ENCODE measurements around the gene DDX6. TPM values are rescaled to one million over a fixed set of nuclear protein-coding genes. Genes with fewer than 3 reads are reported as not detected.

DDX6 gene
- total RNA-seq, 1 experiment from 2014 or later: 111 TPM

- intact Hi-C loops (cut with micrococcal nuclease): no loop called here
- no TSS peak for BruUV-seq (replicated peaks)
- Mint-ChIP-seq H3K27me3 (ENCODE audit: insufficient read depth, unreplicated experiment) (no peaks in the 10 kb centered on the region), H3K4me1 (ENCODE audit: insufficient read depth, unreplicated experiment) (no peaks in the 10 kb centered on the region), H3K4me3 (ENCODE audit: unreplicated experiment) (no peak overlapping the region), H3K36me3 (ENCODE audit: insufficient read depth, unreplicated experiment) (no peaks in the 10 kb centered on the region), H3K27ac (ENCODE audit: low read depth, unreplicated experiment) (no peak overlapping the region), H3K9me3 (ENCODE audit: unreplicated experiment) (no peaks in the 10 kb centered on the region)
- POLR2A ChIA-PET: no interaction called here
- no peak for DNase-seq (ENCODE audit: unreplicated experiment)
- TF ChIP-seq CTCF (IDR thresholded peaks at IDR 0.05; ENCODE audit: unreplicated experiment): no peak
- CTCF ChIA-PET: no interaction called here
These were observed 6.5 kb upstream of the DDX6 start for GRCh38 chr11:118797510-118797909.

GRCh38 chr11:118792570-118793124 is 1.7 kb upstream of the DDX6 start:
- Mint-ChIP-seq H3K36me3 (ENCODE audit: insufficient read depth, unreplicated experiment) (peaks cover 32% of the 10 kb centered on the region), H3K27ac (ENCODE audit: low read depth, unreplicated experiment) (peak overlapping the region; percentile 100), H3K9me3 (ENCODE audit: unreplicated experiment) (no peaks in the 10 kb centered on the region), H3K4me3 (ENCODE audit: unreplicated experiment) (peak overlapping the region; percentile 99), H3K4me1 (ENCODE audit: insufficient read depth, unreplicated experiment) (no peaks in the 10 kb centered on the region), H3K27me3 (ENCODE audit: insufficient read depth, unreplicated experiment) (no peaks in the 10 kb centered on the region)
- ChIA-PET POLR2A (interaction anchor here (0.5 to 5.9 kb wide), 18 partner anchors 9 to 570 kb away, joined by 3 to 56 read pairs (median 3); no protein-coding TSS in a partner anchor), CTCF (interaction anchor here (0.6 to 5.0 kb wide), 8 partner anchors 11 to 138 kb away, joined by 3 to 58 read pairs (median 5); no protein-coding TSS in a partner anchor)
- BruUV-seq (replicated peaks): no TSS peak
- no peak for TF ChIP-seq CTCF (IDR thresholded peaks at IDR 0.05; ENCODE audit: unreplicated experiment)
- peak; percentile 60 for DNase-seq (ENCODE audit: unreplicated experiment)
- intact Hi-C loops (cut with micrococcal nuclease): loop anchor here (5.0 kb wide), 2 partner anchors 55 to 115 kb away; no protein-coding TSS in a partner anchor

GRCh38 chr11:118791961-118792569 is 1.1 kb upstream of the DDX6 start:
- ChIA-PET POLR2A (interaction anchor here (0.6 to 5.9 kb wide), 18 partner anchors 9 to 570 kb away, joined by 3 to 56 read pairs (median 4); no protein-coding TSS in a partner anchor), CTCF (interaction anchor here (0.6 to 5.0 kb wide), 10 partner anchors 12 to 138 kb away, joined by 3 to 58 read pairs (median 5); no protein-coding TSS in a partner anchor)
- H3K27ac Mint-ChIP-seq (ENCODE audit: low read depth, unreplicated experiment): peak overlapping the region; percentile 100
- H3K27me3 Mint-ChIP-seq (ENCODE audit: insufficient read depth, unreplicated experiment): no peaks in the 10 kb centered on the region
- H3K4me1 Mint-ChIP-seq (ENCODE audit: insufficient read depth, unreplicated experiment): no peaks in the 10 kb centered on the region
- peaks cover 37% of the 10 kb centered on the region for H3K36me3 Mint-ChIP-seq (ENCODE audit: insufficient read depth, unreplicated experiment)
- no peaks in the 10 kb centered on the region for H3K9me3 Mint-ChIP-seq (ENCODE audit: unreplicated experiment)
- DNase-seq (ENCODE audit: unreplicated experiment): no peak
- TF ChIP-seq CTCF (IDR thresholded peaks at IDR 0.05; ENCODE audit: unreplicated experiment): no peak
- peak overlapping the region; percentile 99 for H3K4me3 Mint-ChIP-seq (ENCODE audit: unreplicated experiment)
- intact Hi-C loops (cut with micrococcal nuclease): loop anchor here (5.0 kb wide), 2 partner anchors 55 to 115 kb away; no protein-coding TSS in a partner anchor
- BruUV-seq (replicated peaks): no TSS peak

GRCh38 chr11:118790357-118791110 is 430 bp downstream of the DDX6 start:
- intact Hi-C loops (cut with micrococcal nuclease): loop anchor here (1.0 to 5.0 kb wide), 4 partner anchors 57 to 138 kb away; no protein-coding TSS in a partner anchor
- DNase-seq (ENCODE audit: unreplicated experiment): peak; percentile 58

More at GRCh38 chr11:118790357-118791110, 430 bp downstream of the DDX6 start:
- peaks cover 5% of the 10 kb centered on the region for H3K4me1 Mint-ChIP-seq (ENCODE audit: insufficient read depth, unreplicated experiment)
- H3K27me3 Mint-ChIP-seq (ENCODE audit: insufficient read depth, unreplicated experiment): no peaks in the 10 kb centered on the region
- H3K4me3 Mint-ChIP-seq (ENCODE audit: unreplicated experiment): peak overlapping the region; percentile 99
- H3K36me3 Mint-ChIP-seq (ENCODE audit: insufficient read depth, unreplicated experiment): peaks cover 47% of the 10 kb centered on the region
- TF ChIP-seq CTCF (IDR thresholded peaks at IDR 0.05; ENCODE audit: unreplicated experiment): peak; percentile 45
- BruUV-seq (replicated peaks): no TSS peak
- no peaks in the 10 kb centered on the region for H3K9me3 Mint-ChIP-seq (ENCODE audit: unreplicated experiment)
- ChIA-PET POLR2A (interaction anchor here (0.6 to 5.9 kb wide), 42 partner anchors 9 to 906 kb away, joined by 3 to 98 read pairs (median 4); partner anchors contain the start of genes C2CD2L, CENATAC, HYOU1 and MPZL3), CTCF (interaction anchor here (0.6 to 5.0 kb wide), 21 partner anchors 10 to 1557 kb away, joined by 3 to 58 read pairs (median 3); no protein-coding TSS in a partner anchor)
- H3K27ac Mint-ChIP-seq (ENCODE audit: low read depth, unreplicated experiment): peak overlapping the region; percentile 100
